Fibroblast of pulmonary artery (primary cell): ENCODE results near the gene DEPDC1B.
"Not testable (repeated sequence)": the region's sequence is repeated elsewhere in the genome, so short reads cannot be mapped to it uniquely, and the experiment has no call there.

Experiments
- DNase-seq: peaks from one replicate; pipeline ENCODE4 v3.0.0-alpha.2; 2010; ENCODE audit warnings: low read depth
- H3K4me3 ChIP-seq: replicated peaks from 2 replicates; pipeline ENCODE4 v1.5.1; 2011; ENCODE audit warnings: low read depth, mild to moderate bottlenecking, control low read depth, low read length, moderate library complexity
- TF ChIP-seq, protein P1 (sequence below): IDR thresholded peaks from 2 replicates; pipeline ENCODE4 v1.5.1; 2011; ENCODE audit warnings: mild to moderate bottlenecking, control low read depth, low read length, inconsistent platforms; ENCODE audit errors: missing control alignments

The DEPDC1B gene

DNA sequence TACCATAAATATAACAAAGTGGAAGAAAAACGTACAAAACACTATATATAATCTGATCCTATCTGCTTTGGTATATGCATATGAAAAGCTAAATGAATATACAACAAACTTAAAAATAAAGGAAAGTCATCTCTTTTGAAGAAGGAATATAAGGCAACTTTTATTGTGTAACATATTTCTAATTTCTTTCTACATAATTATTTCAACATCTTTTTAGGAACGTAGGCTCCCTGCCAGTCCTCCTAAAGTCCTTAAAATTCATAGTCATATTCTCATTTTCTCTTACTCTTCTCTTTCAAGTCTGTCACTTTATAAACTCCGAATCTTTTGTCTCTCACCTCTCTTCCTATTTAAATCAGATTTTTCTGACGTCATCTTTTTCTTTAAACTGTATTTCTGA, 9.6 kb downstream of the DEPDC1B start:
- H3K4me3 ChIP-seq: no peak overlapping the region
- no peak for DNase-seq
- TF ChIP-seq, protein P1, sequence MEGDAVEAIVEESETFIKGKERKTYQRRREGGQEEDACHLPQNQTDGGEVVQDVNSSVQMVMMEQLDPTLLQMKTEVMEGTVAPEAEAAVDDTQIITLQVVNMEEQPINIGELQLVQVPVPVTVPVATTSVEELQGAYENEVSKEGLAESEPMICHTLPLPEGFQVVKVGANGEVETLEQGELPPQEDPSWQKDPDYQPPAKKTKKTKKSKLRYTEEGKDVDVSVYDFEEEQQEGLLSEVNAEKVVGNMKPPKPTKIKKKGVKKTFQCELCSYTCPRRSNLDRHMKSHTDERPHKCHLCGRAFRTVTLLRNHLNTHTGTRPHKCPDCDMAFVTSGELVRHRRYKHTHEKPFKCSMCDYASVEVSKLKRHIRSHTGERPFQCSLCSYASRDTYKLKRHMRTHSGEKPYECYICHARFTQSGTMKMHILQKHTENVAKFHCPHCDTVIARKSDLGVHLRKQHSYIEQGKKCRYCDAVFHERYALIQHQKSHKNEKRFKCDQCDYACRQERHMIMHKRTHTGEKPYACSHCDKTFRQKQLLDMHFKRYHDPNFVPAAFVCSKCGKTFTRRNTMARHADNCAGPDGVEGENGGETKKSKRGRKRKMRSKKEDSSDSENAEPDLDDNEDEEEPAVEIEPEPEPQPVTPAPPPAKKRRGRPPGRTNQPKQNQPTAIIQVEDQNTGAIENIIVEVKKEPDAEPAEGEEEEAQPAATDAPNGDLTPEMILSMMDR: no peak

DNA sequence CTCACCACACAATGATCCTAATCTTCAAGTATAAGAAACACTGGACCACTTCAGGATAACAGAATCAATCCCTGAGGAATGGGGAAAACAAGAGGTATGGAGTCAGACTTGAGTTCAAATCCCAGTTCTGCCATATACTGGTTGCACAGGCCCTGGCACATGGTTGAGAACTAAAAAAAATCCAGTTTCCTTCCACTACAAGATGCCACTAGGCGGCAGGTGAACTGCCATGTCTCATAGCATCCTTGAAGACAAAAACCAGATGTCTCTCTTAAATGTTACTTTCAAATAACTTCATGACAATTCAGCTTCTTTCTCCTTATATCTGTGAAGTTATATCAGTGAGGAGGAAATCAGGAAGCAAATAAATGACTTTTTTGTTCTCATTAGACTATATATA, 11.0 kb downstream of the DEPDC1B start:
- DNase-seq: no peak
- no peak overlapping the region for H3K4me3 ChIP-seq
- TF ChIP-seq, protein P1: no peak

DNA sequence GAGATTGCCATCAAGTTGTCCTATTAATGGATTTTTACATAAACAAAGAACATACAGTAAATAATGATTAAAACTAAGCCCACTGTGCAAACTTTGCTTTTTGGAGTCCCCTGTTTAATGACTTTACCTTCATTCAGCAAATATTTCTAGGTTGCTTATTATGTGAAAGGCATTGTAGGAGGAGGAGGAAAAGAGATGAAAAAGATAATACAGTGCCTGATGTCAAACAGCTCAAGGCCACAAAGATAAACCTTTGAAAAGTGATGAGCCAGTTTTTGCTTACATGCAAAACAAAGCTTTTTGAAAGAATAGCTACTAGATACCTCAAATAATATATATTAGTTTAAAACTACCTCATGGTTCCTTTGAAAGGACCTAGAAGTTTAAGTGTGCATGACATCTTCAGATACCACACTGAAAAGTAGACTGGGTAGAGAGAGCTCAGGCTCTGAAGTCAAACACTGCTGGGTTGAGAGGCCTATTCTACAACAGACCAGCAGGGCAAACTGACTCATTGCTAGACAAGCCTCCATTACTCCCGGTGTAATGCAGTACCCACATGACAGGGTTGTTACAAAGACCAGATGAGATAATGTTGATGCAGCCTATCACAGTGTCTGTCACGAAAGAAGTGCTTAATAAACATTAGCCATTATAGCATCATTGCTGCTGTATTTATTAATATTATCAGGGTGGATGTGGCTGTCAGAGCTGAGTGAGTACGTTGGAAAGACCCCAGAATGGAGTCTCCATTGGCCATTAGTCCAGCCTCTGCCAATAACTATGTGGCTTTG, 11.8 kb downstream of the DEPDC1B start:
- no peak overlapping the region for H3K4me3 ChIP-seq
- DNase-seq: peak; percentile 70
- TF ChIP-seq, protein P1: peak; percentile 51

DNA sequence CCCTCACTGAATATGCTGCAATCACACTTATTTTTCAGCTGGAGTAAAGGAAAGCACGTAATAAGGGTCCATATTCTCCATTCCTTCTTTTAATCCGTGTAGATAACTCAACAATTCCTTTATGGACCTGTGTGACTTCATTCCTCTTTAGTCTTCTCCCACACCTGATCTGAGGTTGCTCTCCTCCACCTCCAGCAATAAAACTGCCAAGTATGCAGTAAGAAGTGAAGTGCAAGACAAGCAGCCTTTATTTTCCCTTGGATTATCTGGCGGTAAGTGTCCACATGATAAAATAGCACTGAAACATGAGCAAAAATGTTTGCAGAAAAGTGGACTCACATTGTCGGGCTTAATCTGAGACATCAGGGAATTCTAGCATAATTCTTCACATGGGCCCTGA, 13.8 kb downstream of the DEPDC1B start:
- no peak overlapping the region for H3K4me3 ChIP-seq
- TF ChIP-seq, protein P1: no peak
- DNase-seq: no peak

DNA sequence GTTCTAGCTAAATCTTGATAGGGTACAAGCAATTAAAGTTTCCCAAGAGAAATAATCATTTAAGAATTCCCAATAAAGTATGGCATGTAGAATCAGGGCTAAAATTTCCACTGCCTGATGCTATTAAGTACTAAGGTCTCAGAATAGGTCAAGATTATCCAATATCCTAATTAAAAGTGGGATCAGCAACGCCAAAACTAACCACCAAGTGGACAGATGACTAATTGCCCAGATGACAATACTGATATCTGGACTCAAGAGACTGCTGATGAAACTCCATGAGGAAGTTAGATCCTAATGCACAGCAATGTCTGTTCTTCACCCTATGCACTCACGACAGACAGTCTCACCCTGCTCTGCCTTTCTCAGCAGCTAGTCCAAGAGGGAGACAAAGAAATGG, 14.3 kb downstream of the DEPDC1B start:
- TF ChIP-seq, protein P1: no peak
- DNase-seq: no peak
- no peak overlapping the region for H3K4me3 ChIP-seq

DNA sequence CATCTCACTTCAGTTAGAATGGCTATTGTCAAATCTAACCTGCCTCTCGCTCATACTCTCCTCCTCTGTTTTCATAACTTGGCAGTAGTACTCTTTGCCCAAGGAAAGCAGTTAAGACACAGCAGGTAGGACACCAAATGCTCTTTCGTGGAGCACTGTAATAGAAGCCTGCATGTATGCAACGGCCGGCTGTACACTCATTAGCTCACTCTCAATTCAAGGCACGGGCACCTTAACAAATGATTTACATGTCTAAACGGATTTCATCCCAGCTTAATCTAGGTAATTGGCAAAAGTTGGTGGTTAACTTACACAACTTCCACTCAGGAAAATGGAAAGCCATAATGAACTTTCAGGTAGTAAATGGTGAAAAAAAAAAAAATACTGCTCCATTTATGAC, 14.9 kb downstream of the DEPDC1B start:
- DNase-seq: no peak
- TF ChIP-seq, protein P1: no peak
- H3K4me3 ChIP-seq: no peak overlapping the region

DNA sequence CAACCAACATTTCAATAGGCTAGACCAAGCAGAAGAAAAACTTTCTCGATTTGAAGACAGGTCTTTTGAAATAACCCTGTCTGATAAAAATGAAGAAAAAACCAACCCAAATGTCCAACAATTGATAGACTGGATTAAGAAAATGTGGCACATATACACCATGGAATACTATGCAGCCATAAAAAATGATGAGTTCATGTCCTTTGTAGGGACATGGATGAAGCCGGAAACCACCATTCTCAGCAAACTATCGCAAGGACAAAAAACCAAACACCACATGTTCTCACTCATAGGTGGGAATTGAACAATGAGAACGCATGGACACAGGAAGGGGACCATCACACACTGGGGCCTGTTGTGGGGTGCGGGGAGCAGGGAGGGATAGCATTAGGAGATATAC, 18.0 kb downstream of the DEPDC1B start:
- not testable (repeated sequence) for H3K4me3 ChIP-seq, DNase-seq
